Esophagus (tissue), 2 donors: ENCODE data around the gene IFIT1. TPM values are rescaled to one million over a fixed set of nuclear protein-coding genes. Genes with fewer than 3 reads are reported as not detected.
"Not testable (repeated sequence)": the region's sequence is repeated elsewhere in the genome, so short reads cannot be mapped to it uniquely, and the experiment has no call there.

Source experiments
- H3K27ac ChIP-seq, 2 donors: one replicate each; pipeline ENCODE4 v1.5.1; 2013; ENCODE audit warnings: low read depth in 2 of 2, mild to moderate bottlenecking in 2 of 2, inconsistent platforms in 1 of 2, low read length in 1 of 2, moderate library complexity in 1 of 2
- H3K27me3 ChIP-seq, 2 donors: one replicate each; pipeline ENCODE4 v1.6.1; 2013; ENCODE audit warnings: low read length in 2 of 2, control low read depth in 1 of 2, mild to moderate bottlenecking in 1 of 2; ENCODE audit not compliant: insufficient read depth in 2 of 2, control insufficient read depth in 1 of 2
- H3K36me3 ChIP-seq, 2 donors: one replicate each; pipeline ENCODE4 v1.6.1; 2013; ENCODE audit warnings: low read length in 1 of 2; ENCODE audit not compliant: control insufficient read depth in 2 of 2, insufficient read depth in 2 of 2
- H3K4me1 ChIP-seq, 2 donors: one replicate each; pipeline ENCODE4 v1.6.1; 2013; ENCODE audit warnings: low read length in 1 of 2; ENCODE audit not compliant: control insufficient read depth in 2 of 2, insufficient read depth in 2 of 2
- H3K4me3 ChIP-seq, 2 donors: one replicate each; pipeline ENCODE4 v1.5.1; 2013; ENCODE audit warnings: low read length in 2 of 2, mild to moderate bottlenecking in 2 of 2, low read depth in 1 of 2, moderate library complexity in 1 of 2
- H3K9me3 ChIP-seq, 2 donors: one replicate each; pipeline ENCODE4 v1.6.1; 2013; ENCODE audit warnings: mild to moderate bottlenecking in 2 of 2, low read depth in 1 of 2, low read length in 1 of 2, moderate library complexity in 1 of 2; ENCODE audit not compliant: control insufficient read depth in 2 of 2, insufficient read depth in 1 of 2
- WGBS, 2 donors: extraction: QIAGEN DNeasy Blood & Tissue Kit; methylation state at CpG; one replicate each; pipeline ENCODE4 v1.1.7; 2013; 5-methylcytosine and 5-hydroxymethylcytosine counted together
- polyA plus RNA-seq, 2 donors: library from polyadenylated mRNA; stranded (reverse); fragments of 200-250 nt; gene quantifications; one replicate each; pipeline ENCODE4 v1.2.3, GENCODE V29; 2013
- donor health status: healthy with polysubstance abuse.
- donor health status: Bipolar disorder and iron deficiency.

IFIT1 gene
- polyA plus RNA-seq, 2 donors: 2.3 to 2.7 TPM

- H3K36me3 ChIP-seq: no peaks in the 10 kb centered on the region
- no peaks in the 10 kb centered on the region for H3K27me3 ChIP-seq
- WGBS, 2 donors: 74 to 85% methylated on average over 5 of the region's 5 CpGs
- H3K9me3 ChIP-seq: no peaks in the 10 kb centered on the region
- no peak overlapping the region for H3K27ac ChIP-seq
- no peak overlapping the region for H3K4me3 ChIP-seq
- H3K4me1 ChIP-seq: peaks cover 0 to 2% of the 10 kb centered on the region in 2 donors
Measured at GRCh38 chr10:89425000-89425399, 32.6 kb downstream of the IFIT1 start.

- Histone ChIP-seq H3K9me3 (no peaks in the 10 kb centered on the region), H3K27ac (no peak overlapping the region)
Measured at GRCh38 chr10:89426230-89426868, 33.9 kb downstream of the IFIT1 start.

GRCh38 chr10:89427629-89428028, 35.2 kb downstream of the IFIT1 start:
- Histone ChIP-seq H3K27ac (no peak overlapping the region), H3K4me1 (peaks cover 0 to 2% of the 10 kb centered on the region in 2 donors), H3K36me3 (no peaks in the 10 kb centered on the region), H3K27me3 (no peaks in the 10 kb centered on the region), H3K9me3 (no peaks in the 10 kb centered on the region), H3K4me3 (no peak overlapping the region)
- 90 to 91% methylated on average over 4 of the region's 4 CpGs for WGBS, 2 donors

More at GRCh38 chr10:89426230-89426868, 33.9 kb downstream of the IFIT1 start:
- Histone ChIP-seq H3K4me1 (peaks cover 0 to 2% of the 10 kb centered on the region in 2 donors), H3K4me3 (no peak overlapping the region), H3K27me3 (no peaks in the 10 kb centered on the region), H3K36me3 (no peaks in the 10 kb centered on the region)
- 54 to 58% methylated on average over 5 of the region's 5 CpGs for WGBS, 2 donors

- Histone ChIP-seq H3K4me1 (no peaks in the 10 kb centered on the region), H3K4me3 (no peak overlapping the region), H3K27me3 (no peaks in the 10 kb centered on the region), H3K9me3 (no peaks in the 10 kb centered on the region), H3K27ac (no peak overlapping the region), H3K36me3 (no peaks in the 10 kb centered on the region)
- WGBS, 2 donors: 44 to 50% methylated on average over 1 of the region's 1 CpG
Measured at GRCh38 chr10:89428877-89429276, 36.5 kb downstream of the IFIT1 start.

GRCh38 chr10:89431977-89432376, 39.6 kb downstream of the IFIT1 start:
- Histone ChIP-seq H3K9me3 (no peaks in the 10 kb centered on the region), H3K36me3 (no peaks in the 10 kb centered on the region), H3K27ac (no peak overlapping the region), H3K4me3 (no peak overlapping the region), H3K27me3 (no peaks in the 10 kb centered on the region), H3K4me1 (no peaks in the 10 kb centered on the region)
- WGBS, 2 donors: 50 to 59% methylated on average over 3 of the region's 3 CpGs

- no peak overlapping the region for H3K27ac ChIP-seq
- WGBS, 2 donors: 72 to 80% methylated on average over 4 of the region's 4 CpGs
- no peaks in the 10 kb centered on the region for H3K27me3 ChIP-seq
- H3K36me3 ChIP-seq: no peaks in the 10 kb centered on the region
- H3K4me1 ChIP-seq: no peaks in the 10 kb centered on the region
- no peaks in the 10 kb centered on the region for H3K9me3 ChIP-seq
- H3K4me3 ChIP-seq: no peak overlapping the region
Measured at GRCh38 chr10:89438525-89438924, 46.1 kb downstream of the IFIT1 start.

GRCh38 chr10:89440226-89441009, 48.0 kb downstream of the IFIT1 start:
- no peak overlapping the region for H3K27ac ChIP-seq
- no peaks in the 10 kb centered on the region for H3K4me1 ChIP-seq

GRCh38 chr10:89442289-89442688, 49.9 kb downstream of the IFIT1 start:
- WGBS, 2 donors: 75 to 79% methylated on average over 1 of the region's 1 CpG

More at GRCh38 chr10:89440226-89441009, 48.0 kb downstream of the IFIT1 start:
- H3K36me3 ChIP-seq: no peaks in the 10 kb centered on the region
- no peaks in the 10 kb centered on the region for H3K27me3 ChIP-seq
- peaks cover 3 to 6% of the 10 kb centered on the region in 2 donors for H3K9me3 ChIP-seq
- no peak overlapping the region for H3K4me3 ChIP-seq
- 56 to 63% methylated on average over 4 of the region's 4 CpGs for WGBS, 2 donors

GRCh38 chr10:89444819-89445218, 52.4 kb downstream of the IFIT1 start:
- not testable (repeated sequence) for H3K9me3 ChIP-seq, H3K4me3 ChIP-seq, H3K27ac ChIP-seq, H3K27me3 ChIP-seq, H3K36me3 ChIP-seq, H3K4me1 ChIP-seq
- 95 to 97% methylated on average over 7 of the region's 7 CpGs for WGBS, 2 donors

More at GRCh38 chr10:89442289-89442688, 49.9 kb downstream of the IFIT1 start:
- Histone ChIP-seq H3K4me1 (no peaks in the 10 kb centered on the region), H3K27me3 (no peaks in the 10 kb centered on the region), H3K9me3 (peaks cover 3 to 6% of the 10 kb centered on the region in 2 donors), H3K4me3 (no peak overlapping the region), H3K36me3 (no peaks in the 10 kb centered on the region), H3K27ac (no peak overlapping the region)
